Neural progenitor cell (in vitro differentiated cells): ENCODE data around the gene MYH15.

Experiments
- EZH2 ChIP-seq: fragments of 200-600 bp; sonication (generic); IDR thresholded peaks from 2 replicates; pipeline ENCODE4 v1.6.1; 2017; ENCODE audit warnings: antibody characterized with exemption, mild to moderate bottlenecking, moderate library complexity
- EZH2phosphoT487 ChIP-seq: fragments of 200-600 bp; sonication (generic); IDR thresholded peaks from 2 replicates; pipeline ENCODE4 v1.6.1; 2017; ENCODE audit warnings: antibody characterized with exemption
- TF ChIP-seq, protein P1 (sequence below): fragments of 200-600 bp; sonication (generic); IDR thresholded peaks from 2 replicates; pipeline ENCODE4 v1.5.1; 2017; ENCODE audit warnings: antibody characterized with exemption, mild to moderate bottlenecking

DNA sequence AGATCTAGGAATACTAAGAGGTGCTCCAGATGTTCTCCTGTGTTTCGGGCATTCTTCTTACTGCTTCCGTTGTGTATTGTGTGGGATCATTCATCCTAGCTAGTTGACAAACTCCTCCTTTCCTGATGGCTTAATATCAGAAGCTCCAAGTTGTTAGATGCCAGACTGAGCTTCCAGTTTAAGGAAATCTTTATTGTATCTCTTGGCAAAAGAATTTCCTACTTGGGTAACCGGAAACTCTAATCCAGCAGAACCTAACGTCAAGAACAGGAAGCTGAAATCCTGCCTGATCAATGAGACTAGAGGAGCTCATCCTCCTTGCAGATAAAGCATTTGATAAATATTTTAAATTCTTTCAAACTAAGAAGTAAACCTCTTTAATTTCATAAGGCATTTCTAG, 27.7 kb upstream of the MYH15 start:
- TF ChIP-seq, protein P1, sequence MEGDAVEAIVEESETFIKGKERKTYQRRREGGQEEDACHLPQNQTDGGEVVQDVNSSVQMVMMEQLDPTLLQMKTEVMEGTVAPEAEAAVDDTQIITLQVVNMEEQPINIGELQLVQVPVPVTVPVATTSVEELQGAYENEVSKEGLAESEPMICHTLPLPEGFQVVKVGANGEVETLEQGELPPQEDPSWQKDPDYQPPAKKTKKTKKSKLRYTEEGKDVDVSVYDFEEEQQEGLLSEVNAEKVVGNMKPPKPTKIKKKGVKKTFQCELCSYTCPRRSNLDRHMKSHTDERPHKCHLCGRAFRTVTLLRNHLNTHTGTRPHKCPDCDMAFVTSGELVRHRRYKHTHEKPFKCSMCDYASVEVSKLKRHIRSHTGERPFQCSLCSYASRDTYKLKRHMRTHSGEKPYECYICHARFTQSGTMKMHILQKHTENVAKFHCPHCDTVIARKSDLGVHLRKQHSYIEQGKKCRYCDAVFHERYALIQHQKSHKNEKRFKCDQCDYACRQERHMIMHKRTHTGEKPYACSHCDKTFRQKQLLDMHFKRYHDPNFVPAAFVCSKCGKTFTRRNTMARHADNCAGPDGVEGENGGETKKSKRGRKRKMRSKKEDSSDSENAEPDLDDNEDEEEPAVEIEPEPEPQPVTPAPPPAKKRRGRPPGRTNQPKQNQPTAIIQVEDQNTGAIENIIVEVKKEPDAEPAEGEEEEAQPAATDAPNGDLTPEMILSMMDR = no peak
- TF ChIP-seq EZH2phosphoT487 = no peak
- no peak for TF ChIP-seq EZH2
